NCI-H1092 treated with DMSO at 0.1 percent for 48 hours (cell line): ENCODE data around the gene LGALS1.

Experiments
- DNase-seq: peaks from one replicate; lab custom pipeline; 2025; lab: John Stamatoyannopoulos, UW

The LGALS1 gene

DNA sequence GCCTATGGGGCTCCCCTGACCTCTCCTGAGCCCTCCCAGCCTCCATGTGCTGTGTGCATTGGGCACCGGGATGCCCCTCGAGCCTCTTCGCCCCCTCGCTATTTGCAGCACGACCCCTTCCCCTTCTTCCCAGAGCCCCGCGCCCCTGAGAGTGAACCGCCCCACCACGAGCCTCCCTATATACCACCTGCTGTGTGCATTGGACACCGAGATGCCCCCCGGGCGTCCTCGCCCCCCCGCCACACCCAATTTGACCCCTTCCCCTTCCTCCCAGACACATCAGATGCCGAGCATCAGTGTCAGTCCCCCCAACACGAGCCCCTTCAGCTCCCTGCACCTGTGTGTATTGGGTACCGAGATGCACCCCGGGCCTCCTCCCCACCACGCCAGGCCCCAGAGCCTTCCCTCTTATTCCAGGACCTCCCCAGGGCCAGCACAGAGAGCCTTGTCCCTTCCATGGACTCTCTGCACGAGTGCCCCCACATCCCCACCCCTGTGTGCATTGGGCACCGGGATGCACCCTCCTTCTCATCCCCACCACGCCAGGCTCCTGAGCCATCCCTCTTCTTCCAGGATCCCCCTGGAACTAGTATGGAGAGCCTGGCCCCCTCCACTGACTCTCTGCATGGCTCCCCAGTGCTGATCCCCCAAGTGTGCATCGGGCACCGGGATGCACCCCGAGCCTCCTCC, 50.3 kb downstream of the LGALS1 start:
- no peak for DNase-seq

DNA sequence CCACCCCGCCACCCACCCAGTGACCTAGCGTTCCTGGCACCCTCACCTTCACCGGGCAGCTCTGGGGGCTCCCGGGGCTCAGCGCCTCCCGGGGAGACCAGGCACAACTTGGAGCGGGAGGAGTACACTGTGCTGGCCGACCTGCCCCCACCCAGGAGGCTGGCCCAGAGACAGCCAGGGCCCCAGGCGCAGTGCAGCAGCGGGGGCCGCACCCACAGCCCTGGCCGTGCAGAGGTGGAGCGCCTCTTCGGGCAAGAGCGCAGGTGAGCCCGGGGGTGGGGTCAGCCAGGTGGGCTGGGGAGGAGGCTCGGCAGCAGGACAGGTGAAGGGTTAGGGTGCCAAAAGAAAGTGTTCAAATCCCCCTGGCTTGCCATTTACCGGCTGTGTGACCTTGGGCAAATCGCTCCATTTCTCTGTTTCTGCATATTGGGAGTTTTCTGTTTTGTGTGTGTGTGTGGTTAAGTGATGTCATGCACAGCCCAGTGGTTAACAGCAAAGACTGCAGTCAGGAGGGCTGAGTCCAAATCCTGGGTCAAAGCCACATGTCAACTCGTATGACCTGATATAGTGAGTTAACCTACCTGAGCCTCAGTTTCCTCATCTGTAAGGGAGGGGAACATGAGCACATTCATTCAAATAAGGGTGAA, 50.9 kb downstream of the LGALS1 start:
- DNase-seq = no peak

DNA sequence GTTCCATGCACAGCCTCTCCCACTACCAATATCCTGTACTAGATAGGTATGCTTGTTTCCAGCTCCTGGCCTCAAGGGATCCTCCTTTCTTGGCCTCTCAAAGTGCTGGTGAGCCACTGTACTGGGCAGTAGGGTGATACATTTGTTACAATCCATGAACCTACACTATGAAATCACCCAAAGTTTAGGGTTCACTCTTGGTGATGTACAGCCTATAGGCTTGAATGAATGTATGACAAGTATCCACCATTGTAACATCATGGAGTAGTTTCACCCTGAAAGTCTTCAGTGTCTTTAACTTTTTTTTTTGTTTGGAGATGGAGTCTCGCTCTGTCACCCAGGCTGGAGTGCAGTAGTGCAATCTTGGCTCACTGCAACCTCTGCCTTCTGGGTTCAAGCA, 53.2 kb downstream of the LGALS1 start:
- no peak for DNase-seq
